NT2/D1 (cell line): ENCODE measurements around the gene GOLGA6L9.
"Not testable (repeated sequence)": the region's sequence is repeated elsewhere in the genome, so short reads cannot be mapped to it uniquely, and the experiment has no call there.

Experiments
- SUZ12 ChIP-seq: IDR thresholded peaks from 2 replicates; pipeline ENCODE4 v1.6.1; 2011; ENCODE audit not compliant: insufficient read length, insufficient read depth; ENCODE audit errors: extremely low read depth
- YY1 ChIP-seq: IDR thresholded peaks from 2 replicates; pipeline ENCODE4 v1.6.1; 2011; ENCODE audit not compliant: insufficient read length, insufficient read depth

DNA sequence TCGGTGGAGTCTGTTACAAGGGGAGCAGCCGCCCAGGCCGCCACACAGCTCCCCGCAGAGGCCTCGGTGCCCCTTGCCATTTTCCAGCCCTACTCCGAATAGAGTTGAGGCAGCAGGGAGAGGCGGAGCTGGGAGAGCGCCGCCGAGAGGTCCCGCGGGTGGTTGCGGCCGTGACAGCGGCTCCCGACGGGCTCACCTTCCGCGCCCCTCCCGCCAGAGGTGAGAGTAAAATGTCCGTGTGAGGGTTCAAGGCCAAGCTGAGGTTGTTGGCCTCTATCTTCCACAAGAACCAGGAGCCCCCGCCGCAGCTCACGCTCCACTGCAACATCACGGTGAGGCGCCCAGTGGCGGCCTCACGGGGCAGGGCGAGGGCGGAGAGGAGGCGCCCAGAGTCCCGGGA, 15.8 kb downstream of the GOLGA6L9 start:
- not testable (repeated sequence) for TF ChIP-seq YY1, SUZ12
